Regular cardiac myocyte (primary cell): ENCODE measurements around the gene COPS8. TPM values are rescaled to one million over a fixed set of nuclear protein-coding genes. Genes with fewer than 3 reads are reported as not detected.

Experiments used
- total RNA-seq: library from RNA; depleted of rRNA; stranded (reverse); fragments of >200 nt; gene quantifications from 2 replicates; pipeline ENCODE4 v1.2.3, GENCODE V29; 2014

The COPS8 gene
- 114 and 133 TPM in 2 replicates for total RNA-seq

GRCh38 chr2:237085248-237086221, at the start of gene COPS8:
TSS of gene COPS8 (plus strand) at chr2:237085889. CDS start at chr2:237085965, 76 bp downstream.

